Prostate gland (tissue), 2 donors: ENCODE results near the gene PIGU. TPM values are rescaled to one million over a fixed set of nuclear protein-coding genes. Genes with fewer than 3 reads are reported as not detected.

Experiments used
- DNase-seq: peaks from one replicate; pipeline ENCODE4 v3.0.0-alpha.2; 2019; ENCODE audit warnings: low spot score
- H3K27ac ChIP-seq, 2 donors: fragments of 200-600 bp; sonication (generic); 2 replicates each; pipeline ENCODE4 v1.5.1; 2017 to 2019
- H3K27me3 ChIP-seq: fragments of 200-600 bp; sonication (generic); replicated peaks from 2 replicates; pipeline ENCODE4 v1.5.1; 2019; ENCODE audit not compliant: insufficient read depth
- H3K36me3 ChIP-seq, 2 donors: fragments of 200-600 bp; sonication (generic); 1 replicate in 1 of 2; 2 replicates in 1 of 2; pipeline versions ENCODE4 v1.5.1 to v1.8.1; 2017 to 2019
- H3K4me1 ChIP-seq: fragments of 200-600 bp; sonication (generic); replicated peaks from 2 replicates; pipeline ENCODE4 v1.5.1; 2019
- H3K4me3 ChIP-seq, 2 donors: fragments of 200-600 bp; sonication (generic); 2 replicates each; pipeline ENCODE4 v1.5.1; 2017 to 2019
- H3K9me3 ChIP-seq: fragments of 200-600 bp; sonication (generic); 2 replicates; pipeline ENCODE4 v1.5.1; 2017
- POLR2A ChIP-seq: fragments of 450-650 bp; IDR thresholded peaks from one replicate; pipeline ENCODE4 v1.6.1; 2016; ENCODE audit warnings: antibody characterized with exemption, mild to moderate bottlenecking
- POLR2AphosphoS5 ChIP-seq: sonication (generic); formaldehyde crosslinking; IDR thresholded peaks from one replicate; pipeline ENCODE4 v1.6.1; 2017; ENCODE audit warnings: antibody characterized with exemption
- WGBS: methylation state at CpG from one replicate; pipeline ENCODE4 v1.1.5; 2018; 5-methylcytosine and 5-hydroxymethylcytosine counted together
- intact Hi-C: fragments of 100-400 bp; cut with DNase I; formaldehyde crosslinking; loops from one replicate; pipeline ENCODE4 v1.14.2; 2022
- total RNA-seq, 2 donors: library from RNA; depleted of rRNA; stranded (reverse); fragments of >200 nt; gene quantifications; one replicate each; pipeline ENCODE4 v1.1.0, GENCODE V29; 2016
- TF ChIP-seq, protein P1 (sequence below), 4 experiments: fragments of 200-600 bp in 2 of 4; fragments of 450-650 bp in 2 of 4; sonication (generic) in 2 of 4; IDR thresholded peaks; 1 replicate in 3 of 4; 2 replicates in 1 of 4; pipeline ENCODE4 v1.5.1; 2016 to 2019; ENCODE audit warnings: antibody characterized with exemption in 4 of 4, mild to moderate bottlenecking in 2 of 4, moderate library complexity in 2 of 4

Gene PIGU
- total RNA-seq, 2 donors from 2014 or later: 18.2 to 26.4 TPM

GRCh38 chr20:34637245-34638038, 39.5 kb downstream of the PIGU start:
- Histone ChIP-seq H3K4me3 (no peak overlapping the region), H3K4me1 (no peaks in the 10 kb centered on the region), H3K9me3 (no peaks in the 10 kb centered on the region), H3K36me3 (no peaks in the 10 kb centered on the region), H3K27me3 (no peaks in the 10 kb centered on the region), H3K27ac (no peak overlapping the region)
- 81% methylated on average over 5 of the region's 5 CpGs for WGBS
- TF ChIP-seq, protein P1, sequence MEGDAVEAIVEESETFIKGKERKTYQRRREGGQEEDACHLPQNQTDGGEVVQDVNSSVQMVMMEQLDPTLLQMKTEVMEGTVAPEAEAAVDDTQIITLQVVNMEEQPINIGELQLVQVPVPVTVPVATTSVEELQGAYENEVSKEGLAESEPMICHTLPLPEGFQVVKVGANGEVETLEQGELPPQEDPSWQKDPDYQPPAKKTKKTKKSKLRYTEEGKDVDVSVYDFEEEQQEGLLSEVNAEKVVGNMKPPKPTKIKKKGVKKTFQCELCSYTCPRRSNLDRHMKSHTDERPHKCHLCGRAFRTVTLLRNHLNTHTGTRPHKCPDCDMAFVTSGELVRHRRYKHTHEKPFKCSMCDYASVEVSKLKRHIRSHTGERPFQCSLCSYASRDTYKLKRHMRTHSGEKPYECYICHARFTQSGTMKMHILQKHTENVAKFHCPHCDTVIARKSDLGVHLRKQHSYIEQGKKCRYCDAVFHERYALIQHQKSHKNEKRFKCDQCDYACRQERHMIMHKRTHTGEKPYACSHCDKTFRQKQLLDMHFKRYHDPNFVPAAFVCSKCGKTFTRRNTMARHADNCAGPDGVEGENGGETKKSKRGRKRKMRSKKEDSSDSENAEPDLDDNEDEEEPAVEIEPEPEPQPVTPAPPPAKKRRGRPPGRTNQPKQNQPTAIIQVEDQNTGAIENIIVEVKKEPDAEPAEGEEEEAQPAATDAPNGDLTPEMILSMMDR (IDR thresholded peaks at IDR 0.05): no peak
- TF ChIP-seq POLR2AphosphoS5 (no peak), POLR2A (no peak)
- DNase-seq: no peak
- intact Hi-C loops: no loop called here

DNA sequence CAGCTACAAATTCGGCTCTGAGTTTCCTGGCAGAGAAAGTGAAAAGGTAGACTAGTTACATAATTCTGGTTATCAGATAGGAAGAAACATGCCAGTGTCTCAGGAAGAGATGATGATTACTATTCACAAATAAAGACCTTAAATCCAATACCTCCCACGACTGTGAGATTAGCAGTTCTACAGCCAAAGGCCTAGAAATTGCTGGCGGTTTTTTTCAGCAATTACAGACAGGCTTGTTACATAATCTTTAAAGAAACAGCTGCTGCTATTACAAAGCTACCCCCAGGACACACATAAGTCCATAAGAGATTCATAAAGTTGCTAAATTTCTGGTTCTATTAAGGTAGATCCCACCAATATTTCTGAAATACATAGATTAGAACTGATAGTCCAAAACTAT, 40.2 kb downstream of the PIGU start:
- TF ChIP-seq POLR2AphosphoS5 (no peak), POLR2A (no peak)
- TF ChIP-seq, protein P1 (IDR thresholded peaks at IDR 0.05): no peak
- no peak overlapping the region for H3K4me3 ChIP-seq
- no peak overlapping the region for H3K27ac ChIP-seq
- no peak for DNase-seq
- no peaks in the 10 kb centered on the region for H3K9me3 ChIP-seq
- intact Hi-C loops: no loop called here
- 70% methylated on average over 3 of the region's 3 CpGs for WGBS
- no peaks in the 10 kb centered on the region for H3K36me3 ChIP-seq
- H3K27me3 ChIP-seq: no peaks in the 10 kb centered on the region
- no peaks in the 10 kb centered on the region for H3K4me1 ChIP-seq

DNA sequence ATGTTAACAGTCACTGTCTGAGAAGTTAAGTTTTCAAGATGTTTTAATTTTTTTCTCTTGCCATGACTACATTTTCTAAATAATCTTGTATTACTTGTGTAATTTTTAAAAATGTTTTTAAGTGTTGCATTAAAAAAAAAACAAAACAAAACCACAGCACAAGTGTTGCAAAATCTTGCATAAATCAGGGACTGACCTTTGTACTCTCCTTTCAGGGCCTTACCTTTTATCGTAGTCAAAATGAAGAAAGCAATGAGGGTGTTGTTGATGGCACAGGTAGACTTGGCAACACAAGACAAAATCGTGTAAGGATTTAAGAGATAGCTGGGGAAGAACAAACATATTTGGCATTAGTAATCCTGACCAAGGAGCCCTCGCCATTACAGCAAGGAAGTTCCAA, 42.5 kb downstream of the PIGU start:
- no peaks in the 10 kb centered on the region for H3K9me3 ChIP-seq
- no peak for DNase-seq
- H3K4me3 ChIP-seq: no peak overlapping the region
- H3K4me1 ChIP-seq: no peaks in the 10 kb centered on the region
- no peak overlapping the region for H3K27ac ChIP-seq
- TF ChIP-seq POLR2AphosphoS5 (no peak), POLR2A (no peak)
- TF ChIP-seq, protein P1 (IDR thresholded peaks at IDR 0.05): no peak
- no peaks in the 10 kb centered on the region for H3K27me3 ChIP-seq
- 77% methylated on average over 3 of the region's 3 CpGs for WGBS
- H3K36me3 ChIP-seq: no peaks in the 10 kb centered on the region
- intact Hi-C loops: no loop called here

DNA sequence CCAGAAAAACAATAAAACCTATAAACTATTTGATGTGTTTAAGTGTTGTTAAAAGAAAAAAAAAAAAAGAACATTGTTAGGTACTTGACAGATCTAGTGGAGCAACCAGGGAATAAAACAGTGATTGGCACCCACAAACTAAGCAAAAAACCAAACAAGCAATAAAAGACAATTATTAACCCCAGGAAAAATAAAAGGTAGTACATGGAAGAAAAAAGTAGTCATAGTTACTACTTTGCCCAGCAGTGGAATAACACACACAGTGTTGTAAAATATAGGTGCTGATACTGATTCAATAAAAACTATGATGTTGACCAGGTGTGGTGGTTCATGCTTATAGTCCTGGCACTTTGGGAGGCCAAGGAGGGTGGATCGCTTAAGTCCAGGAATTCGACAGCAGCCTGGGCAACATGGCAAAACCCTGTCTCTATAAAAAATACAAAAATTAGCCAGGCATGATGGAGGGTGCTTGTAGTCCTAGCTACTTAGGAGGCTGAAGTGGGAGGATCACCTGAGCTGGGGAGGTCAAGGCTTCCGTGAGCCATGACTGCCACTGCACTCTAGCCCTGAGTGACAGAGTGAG, 43.9 kb downstream of the PIGU start:
- WGBS: 67% methylated on average over 3 of the region's 3 CpGs
- no peak overlapping the region for H3K27ac ChIP-seq
- H3K27me3 ChIP-seq: no peaks in the 10 kb centered on the region
- no peak for TF ChIP-seq POLR2A
- TF ChIP-seq POLR2AphosphoS5: no peak
- TF ChIP-seq, protein P1 (IDR thresholded peaks at IDR 0.05): no peak
- H3K4me1 ChIP-seq: peaks cover under 1% of the 10 kb centered on the region
- H3K36me3 ChIP-seq: no peaks in the 10 kb centered on the region
- intact Hi-C loops: no loop called here
- H3K4me3 ChIP-seq: no peak overlapping the region
- DNase-seq: no peak
- no peaks in the 10 kb centered on the region for H3K9me3 ChIP-seq

GRCh38 chr20:34629904-34630303, 47.0 kb downstream of the PIGU start:
- DNase-seq: no peak
- Histone ChIP-seq H3K4me3 (no peak overlapping the region), H3K36me3 (no peaks in the 10 kb centered on the region), H3K9me3 (no peaks in the 10 kb centered on the region), H3K27me3 (no peaks in the 10 kb centered on the region), H3K4me1 (peaks cover 6% of the 10 kb centered on the region), H3K27ac (no peak overlapping the region)
- intact Hi-C loops: no loop called here
- TF ChIP-seq, protein P1 (IDR thresholded peaks at IDR 0.05): no peak
- TF ChIP-seq POLR2AphosphoS5: no peak
- no peak for TF ChIP-seq POLR2A
- 89% methylated on average over 1 of the region's 1 CpG for WGBS
